Heart right ventricle (tissue), 16 donors: ENCODE measurements around the gene IQGAP2. TPM values are rescaled to one million over a fixed set of nuclear protein-coding genes. Genes with fewer than 3 reads are reported as not detected.
"Not testable (repeated sequence)": the region's sequence is repeated elsewhere in the genome, so short reads cannot be mapped to it uniquely, and the experiment has no call there.

Experiments used
- ATAC-seq, 8 donors: fragments of 200-7000 bp; cut with Tn5 transposase; one replicate each; pipeline ENCODE4 v1.9.1; 2020; ENCODE audit warnings: mild to moderate bottlenecking in 8 of 8, moderate library complexity in 8 of 8, moderate number of reproducible peaks in 1 of 8
- DNase-seq, 2 donors: peaks; one replicate each; pipeline ENCODE4 v3.0.0-alpha.2; 2020
- H3K27ac ChIP-seq, 10 donors: fragments of 200-600 bp; sonication (generic) in 2 of 10; one replicate each; pipeline versions ENCODE4 v1.5.0 to v1.8.0; 2020 to 2022; ENCODE audit warnings: mild to moderate bottlenecking in 3 of 10
- H3K27me3 ChIP-seq, 7 donors: fragments of 200-600 bp; one replicate each; pipeline ENCODE4 v1.8.0; 2021 to 2022; ENCODE audit warnings: mild to moderate bottlenecking in 2 of 7
- H3K36me3 ChIP-seq, 9 donors: fragments of 200-600 bp; sonication (generic) in 1 of 9; one replicate each; pipeline versions ENCODE4 v1.5.0 to v1.8.0; 2020 to 2022; ENCODE audit warnings: mild to moderate bottlenecking in 2 of 9
- H3K4me1 ChIP-seq, 9 donors: fragments of 200-600 bp; sonication (generic) in 1 of 9; one replicate each; pipeline versions ENCODE4 v1.5.0 to v1.8.0; 2020 to 2022; ENCODE audit warnings: mild to moderate bottlenecking in 4 of 9
- H3K4me3 ChIP-seq, 10 donors: fragments of 200-600 bp; sonication (generic) in 2 of 10; one replicate each; pipeline versions ENCODE4 v1.5.0 to v1.8.0; 2020 to 2022; ENCODE audit warnings: mild to moderate bottlenecking in 7 of 10, moderate library complexity in 2 of 10
- H3K9me3 ChIP-seq, 11 donors: fragments of 200-600 bp in 10 of 11; sonication (generic) in 2 of 11; one replicate each; pipeline versions ENCODE4 v1.5.0 to v1.8.0; 2013 to 2022; ENCODE audit warnings: mild to moderate bottlenecking in 2 of 11, control low read depth in 1 of 11, moderate library complexity in 1 of 11
- WGBS, 2 donors: extraction: QIAGEN DNeasy Blood & Tissue Kit; methylation state at CpG; one replicate each; pipeline ENCODE4 v1.1.7; 2013; ENCODE audit warnings: inconsistent platforms in 1 of 2; 5-methylcytosine and 5-hydroxymethylcytosine counted together
- intact Hi-C, 10 donors: fragments of 100-400 bp; cut with DNase I; formaldehyde crosslinking; loops; one replicate each; pipeline versions ENCODE4 v1.11.1 to v1.14.2; 2022
- polyA plus RNA-seq, 2 donors: library from polyadenylated mRNA; stranded (reverse); fragments of 200-250 nt; gene quantifications; one replicate each; pipeline ENCODE4 v1.2.3, GENCODE V29; 2013
- total RNA-seq, 10 donors: library from RNA; stranded (reverse); fragmentation: NEBNext Ultra II Directional in 3 of 10; extraction: Animal tissue kit (Norgen Biotek cat#: 25700) in 3 of 10; gene quantifications; one replicate each; pipeline versions ENCODE4 v1.2.1 to v1.2.4, GENCODE V29; 2021 to 2023
- TF ChIP-seq, protein P1 (sequence below), 9 donors: fragments of 200-600 bp; sonication (generic) in 2 of 9; IDR thresholded peaks; one replicate each; pipeline versions ENCODE4 v1.5.0 to v1.8.0; 2021 to 2022; ENCODE audit warnings: antibody characterized with exemption in 9 of 9, mild to moderate bottlenecking in 5 of 9, moderate library complexity in 1 of 9
- donor health status: Arrhythmogenic right ventricular cardiomyopathy.
- donor health status: ischemic (EF 13 %, LVEDD 7.1; RV severe dilation, severe dysfunction).
- donor health status: healthy with polysubstance abuse.
- donor health status: DM: no; HTN: yes; CAD: no.
- donor health status: DM: no; HTN: no; CAD: no.
- donor health status: ischemic (EF 25% LVEDD 6.9; RV normal size, moderate dysfunction).
- donor health status: ischemic (EF 25% LVEDD 5.7; RV mildly dilated, moderate dysfunction).
- donor health status: healthy.
- donor health status: DM: yes; HTN: yes; CAD: no.
- donor health status: Ischemic cardiomyopathy.
- donor health status: ischemic (EF 35%, LVEDD 5.7; RV mildly dilated, moderate dysfunction).
- donor health status: nonischemic (EF 11% LVEDD 7.7; RV severe dilation, severe dysfunction).
- donor health status: DM: yes; HTN: yes; CAD: no.
- donor health status: PGD.
- donor health status: ischemic (EF 29% LVEDD 5.4; RV normal size, mild dysfunction).
- donor health status: nonischemic (EF 23%, LVEDD 6.1; RV moderate dilation, normal function).

The IQGAP2 gene
- total and polyA plus RNA-seq, 12 donors, result 2.5 to 22.3 (median 5.0) TPM

DNA sequence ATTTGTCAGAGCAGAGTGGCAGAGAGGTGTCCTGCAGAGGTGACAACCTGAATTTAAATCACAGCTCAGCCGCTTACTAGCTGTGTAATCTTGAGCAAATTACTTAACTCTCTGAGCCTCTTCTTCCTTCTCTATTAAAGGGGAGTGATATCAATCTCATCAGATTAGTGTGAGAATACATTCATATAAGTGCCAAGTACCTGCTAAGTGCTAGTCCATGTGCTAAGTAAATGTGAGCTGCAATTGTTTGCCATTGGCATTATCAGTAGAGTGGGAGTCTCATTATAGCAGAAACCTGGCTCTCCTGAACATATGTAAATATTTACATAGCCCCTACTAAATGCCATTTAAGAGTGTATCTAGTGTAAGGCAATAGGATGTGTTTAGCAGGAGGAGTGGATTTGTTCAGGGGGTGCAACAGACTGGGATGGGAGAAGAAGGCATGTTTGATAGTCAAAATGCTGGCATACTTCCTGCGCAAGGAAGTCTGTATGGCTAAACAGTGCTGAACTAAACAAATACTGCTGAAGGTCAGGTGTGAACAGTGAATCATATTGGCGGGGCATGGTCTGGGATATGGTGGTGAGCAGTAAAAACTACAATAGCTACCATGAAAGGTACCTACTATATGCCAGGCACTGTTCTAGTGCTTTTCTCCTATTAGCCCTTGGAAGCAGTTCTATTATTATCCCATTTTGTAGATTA, 145.6 kb downstream of the IQGAP2 start:
- no peak for DNase-seq
- TF ChIP-seq, protein P1, sequence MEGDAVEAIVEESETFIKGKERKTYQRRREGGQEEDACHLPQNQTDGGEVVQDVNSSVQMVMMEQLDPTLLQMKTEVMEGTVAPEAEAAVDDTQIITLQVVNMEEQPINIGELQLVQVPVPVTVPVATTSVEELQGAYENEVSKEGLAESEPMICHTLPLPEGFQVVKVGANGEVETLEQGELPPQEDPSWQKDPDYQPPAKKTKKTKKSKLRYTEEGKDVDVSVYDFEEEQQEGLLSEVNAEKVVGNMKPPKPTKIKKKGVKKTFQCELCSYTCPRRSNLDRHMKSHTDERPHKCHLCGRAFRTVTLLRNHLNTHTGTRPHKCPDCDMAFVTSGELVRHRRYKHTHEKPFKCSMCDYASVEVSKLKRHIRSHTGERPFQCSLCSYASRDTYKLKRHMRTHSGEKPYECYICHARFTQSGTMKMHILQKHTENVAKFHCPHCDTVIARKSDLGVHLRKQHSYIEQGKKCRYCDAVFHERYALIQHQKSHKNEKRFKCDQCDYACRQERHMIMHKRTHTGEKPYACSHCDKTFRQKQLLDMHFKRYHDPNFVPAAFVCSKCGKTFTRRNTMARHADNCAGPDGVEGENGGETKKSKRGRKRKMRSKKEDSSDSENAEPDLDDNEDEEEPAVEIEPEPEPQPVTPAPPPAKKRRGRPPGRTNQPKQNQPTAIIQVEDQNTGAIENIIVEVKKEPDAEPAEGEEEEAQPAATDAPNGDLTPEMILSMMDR (IDR thresholded peaks at IDR 0.05), result no peak
- H3K36me3 ChIP-seq, result no peaks in the 10 kb centered on the region
- no peak overlapping the region for H3K4me3 ChIP-seq
- 87 to 91% methylated on average over 3 of the region's 3 CpGs for WGBS, 2 donors
- intact Hi-C loops, result loop anchor here in 2 of 10 donors (10.0 kb wide), 1 partner anchor 144 kb away; the partner anchor contains the start of gene IQGAP2 (in 2 of the 2)
- peaks cover 0 to 8% (median 0%) of the 10 kb centered on the region in 7 donors for H3K27me3 ChIP-seq
- no peaks in the 10 kb centered on the region for H3K9me3 ChIP-seq
- no peak for ATAC-seq
- H3K4me1 ChIP-seq, result peaks cover 0 to 52% (median 0%) of the 10 kb centered on the region in 9 donors
- H3K27ac ChIP-seq, result peak overlapping the region in 3 of 10 donors; percentile 16 to 91 (median 29)

DNA sequence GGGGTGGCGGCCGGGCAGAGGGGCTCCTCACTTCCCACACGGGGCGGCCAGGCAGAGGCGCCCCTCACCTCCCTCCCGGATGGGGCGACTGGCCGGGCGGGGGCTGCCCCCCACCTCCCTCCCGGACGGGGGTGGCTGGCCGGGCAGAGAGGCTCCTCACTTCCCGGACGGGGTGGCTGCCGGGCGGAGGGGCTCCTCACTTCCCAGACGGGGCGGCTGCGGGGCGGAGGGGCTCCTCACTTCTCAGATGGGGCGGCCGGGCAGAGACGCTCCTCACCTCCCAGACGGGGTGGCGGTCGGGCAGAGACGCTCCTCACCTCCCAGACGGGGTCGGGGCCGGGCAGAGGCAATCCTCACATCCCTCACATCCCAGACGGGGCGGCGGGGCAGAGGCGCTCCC, 147.8 kb downstream of the IQGAP2 start:
- H3K27ac ChIP-seq, intact Hi-C loops, H3K27me3 ChIP-seq, DNase-seq, H3K4me3 ChIP-seq, ATAC-seq, H3K36me3 ChIP-seq, H3K9me3 ChIP-seq: not testable (repeated sequence)
- H3K4me1 ChIP-seq, result peaks cover 0 to 37% (median 0%) of the 10 kb centered on the region in 9 donors
- 98 to 99% methylated on average over 32 to 34 of the region's 34 CpGs for WGBS, 2 donors

DNA sequence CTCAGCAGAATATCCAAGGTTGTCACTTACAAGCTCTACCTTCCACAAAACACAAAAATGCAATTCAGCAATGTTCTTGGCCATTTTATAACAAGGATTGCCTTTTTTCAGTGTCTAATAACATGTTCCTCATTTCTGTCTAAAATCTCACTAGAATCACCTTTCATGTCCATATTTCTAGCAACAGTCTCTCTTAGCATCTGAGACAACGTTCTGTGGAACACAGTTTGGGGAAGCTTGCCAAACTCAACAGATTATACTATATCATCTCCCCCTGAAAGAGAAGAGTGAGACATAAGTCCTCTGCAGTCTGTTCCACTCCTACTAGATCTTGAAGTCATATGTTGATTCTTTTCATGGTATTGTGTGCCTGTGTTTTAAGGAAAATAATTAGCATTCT, 149.5 kb downstream of the IQGAP2 start:
- ATAC-seq (no peak), DNase-seq (no peak)
- H3K4me1 ChIP-seq, result peaks cover 0 to 23% (median 0%) of the 10 kb centered on the region in 9 donors
- no peaks in the 10 kb centered on the region for H3K9me3 ChIP-seq
- H3K27me3 ChIP-seq, result no peaks in the 10 kb centered on the region
- TF ChIP-seq, protein P1 (IDR thresholded peaks at IDR 0.05), result no peak
- 56 to 65% methylated on average over 1 of the region's 1 CpG for WGBS, 2 donors
- H3K36me3 ChIP-seq, result no peaks in the 10 kb centered on the region
- no peak overlapping the region for H3K4me3 ChIP-seq
- no peak overlapping the region for H3K27ac ChIP-seq
- intact Hi-C loops, result no loop called here

DNA sequence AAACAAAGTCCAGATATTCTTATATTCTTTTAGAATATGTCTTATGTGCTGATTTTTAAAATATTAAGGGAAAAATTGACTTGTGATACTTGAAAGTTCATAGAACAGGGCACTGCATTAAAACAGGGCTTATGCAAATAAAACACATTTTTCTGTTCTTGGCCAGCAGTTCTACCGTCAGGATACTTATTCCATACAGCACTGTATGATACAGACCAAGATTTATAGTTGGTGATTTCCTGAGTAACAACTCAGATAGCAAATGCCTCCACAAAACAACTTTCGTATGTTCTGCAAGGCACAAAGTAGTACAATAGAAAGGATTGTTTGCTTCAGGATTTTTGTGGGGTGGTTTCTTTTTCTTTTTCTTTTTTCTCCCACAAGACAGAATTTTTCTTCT, 150.2 kb downstream of the IQGAP2 start:
- DNase-seq, result no peak
- ATAC-seq, result no peak
- WGBS, 2 donors, result 81 to 86% methylated on average over 2 of the region's 2 CpGs
- Histone ChIP-seq H3K27ac (no peak overlapping the region), H3K4me1 (peaks cover 0 to 16% (median 0%) of the 10 kb centered on the region in 9 donors), H3K9me3 (no peaks in the 10 kb centered on the region), H3K36me3 (no peaks in the 10 kb centered on the region), H3K27me3 (no peaks in the 10 kb centered on the region), H3K4me3 (no peak overlapping the region)
- TF ChIP-seq, protein P1 (IDR thresholded peaks at IDR 0.05), result no peak
- intact Hi-C loops, result no loop called here

DNA sequence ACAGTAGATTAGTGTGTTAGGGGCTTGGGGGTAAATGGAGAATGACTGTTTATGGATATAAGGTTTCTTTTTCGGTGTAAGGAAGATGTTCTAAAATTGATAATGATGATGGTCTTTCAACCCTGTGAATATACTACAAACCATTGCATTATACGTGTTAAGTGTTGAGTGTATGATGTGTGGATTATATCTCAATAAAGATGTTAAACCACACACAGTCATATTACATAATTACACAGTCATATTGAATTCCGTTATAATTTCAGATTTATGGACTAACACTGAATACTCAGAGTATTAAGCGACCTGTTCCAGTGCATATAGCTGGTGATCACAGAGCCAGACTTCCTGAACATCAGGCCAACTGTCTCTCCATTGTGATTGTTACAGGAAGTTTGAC, 152.0 kb downstream of the IQGAP2 start:
- no peak for ATAC-seq

More for the DNA sequence above, 152.0 kb downstream of the IQGAP2 start:
- TF ChIP-seq, protein P1 (IDR thresholded peaks at IDR 0.05), result no peak
- DNase-seq, result no peak
- intact Hi-C loops, result no loop called here
- H3K36me3 ChIP-seq, result no peaks in the 10 kb centered on the region
- H3K4me3 ChIP-seq, result no peak overlapping the region
- 84 to 89% methylated on average over 4 of the region's 4 CpGs for WGBS, 2 donors
- H3K27ac ChIP-seq, result no peak overlapping the region
- H3K9me3 ChIP-seq, result no peaks in the 10 kb centered on the region
- H3K27me3 ChIP-seq, result peaks cover 0 to 4% (median 0%) of the 10 kb centered on the region in 7 donors
- peaks cover 0 to 8% (median 0%) of the 10 kb centered on the region in 9 donors for H3K4me1 ChIP-seq
